ENCODE measurements around the gene ARPC3. TPM values are rescaled to one million over a fixed set of nuclear protein-coding genes. Genes with fewer than 3 reads are reported as not detected.

Gene ARPC3
- total and polyA plus RNA-seq, 9 of the 15 experiments (the other 6 are each of a cell fraction or from before 2014, with no cell fraction given), result 74.2 to 575 (median 345) TPM

GRCh38 chr12:110421159-110421661 lies 28.9 kb downstream of the ARPC3 start (continued):
- TF ChIP-seq RERE (CRISPR knock-in tag; IDR thresholded peaks at IDR 0.05; ENCODE audit: borderline replicate concordance) (no peak), ID3 (CRISPR knock-in tag; IDR thresholded peaks at IDR 0.05) (no peak), ID3 (tag; IDR thresholded peaks at IDR 0.05) (no peak), SAFB2 (IDR thresholded peaks at IDR 0.05; ENCODE audit: borderline replicate concordance, low read depth, low read length, severe bottlenecking) (no peak), ZNF212 (CRISPR knock-in tag; IDR thresholded peaks at IDR 0.05) (no peak), BDP1 (IDR thresholded peaks at IDR 0.05; ENCODE audit: insufficient read depth, insufficient read length) (no peak), CEBPG (CRISPR knock-in tag; IDR thresholded peaks at IDR 0.05) (no peak; the same call in 1 of the 2 replicates), CEBPG (tag; conservative IDR thresholded peaks at IDR 0.05 in 1 of 2, IDR thresholded peaks at IDR 0.05 in 1 of 2) (peak; percentile 49 to 65; a peak in 2 of 4 replicates), SIN3A (IDR thresholded peaks at IDR 0.05; ENCODE audit: borderline replicate concordance in 2 of 2, control insufficient read depth in 1 of 2, low read depth in 2 of 2, low read length in 2 of 2) (no peak), MYBL2 (IDR thresholded peaks at IDR 0.05; ENCODE audit: low read depth) (no peak), MYBL2 (CRISPR knock-in tag; IDR thresholded peaks at IDR 0.05; ENCODE audit: borderline replicate concordance) (no peak), ZNF707 (CRISPR knock-in tag; conservative IDR thresholded peaks at IDR 0.05) (no peak), ATF7 (IDR thresholded peaks at IDR 0.05) (peak; percentile 59; the same call in 1 of the 2 replicates), CREB3L1 (IDR thresholded peaks at IDR 0.05; ENCODE audit: borderline replicate concordance, low read depth) (no peak), SFPQ (IDR thresholded peaks at IDR 0.05; ENCODE audit: low read depth, low read length) (no peak)
- TF ChIP-seq, protein P1, sequence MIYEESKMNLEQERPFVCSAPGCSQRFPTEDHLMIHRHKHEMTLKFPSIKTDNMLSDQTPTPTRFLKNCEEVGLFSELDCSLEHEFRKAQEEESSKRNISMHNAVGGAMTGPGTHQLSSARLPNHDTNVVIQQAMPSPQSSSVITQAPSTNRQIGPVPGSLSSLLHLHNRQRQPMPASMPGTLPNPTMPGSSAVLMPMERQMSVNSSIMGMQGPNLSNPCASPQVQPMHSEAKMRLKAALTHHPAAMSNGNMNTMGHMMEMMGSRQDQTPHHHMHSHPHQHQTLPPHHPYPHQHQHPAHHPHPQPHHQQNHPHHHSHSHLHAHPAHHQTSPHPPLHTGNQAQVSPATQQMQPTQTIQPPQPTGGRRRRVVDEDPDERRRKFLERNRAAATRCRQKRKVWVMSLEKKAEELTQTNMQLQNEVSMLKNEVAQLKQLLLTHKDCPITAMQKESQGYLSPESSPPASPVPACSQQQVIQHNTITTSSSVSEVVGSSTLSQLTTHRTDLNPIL (CRISPR knock-in tag; IDR thresholded peaks at IDR 0.05), result no peak
